ENCODE measurements around the gene CALM3. TPM values are rescaled to one million over a fixed set of nuclear protein-coding genes. Genes with fewer than 3 reads are reported as not detected.

CALM3 gene
- total and polyA plus RNA-seq, 2 experiments from 2014 or later: 148 to 215 TPM

DNA sequence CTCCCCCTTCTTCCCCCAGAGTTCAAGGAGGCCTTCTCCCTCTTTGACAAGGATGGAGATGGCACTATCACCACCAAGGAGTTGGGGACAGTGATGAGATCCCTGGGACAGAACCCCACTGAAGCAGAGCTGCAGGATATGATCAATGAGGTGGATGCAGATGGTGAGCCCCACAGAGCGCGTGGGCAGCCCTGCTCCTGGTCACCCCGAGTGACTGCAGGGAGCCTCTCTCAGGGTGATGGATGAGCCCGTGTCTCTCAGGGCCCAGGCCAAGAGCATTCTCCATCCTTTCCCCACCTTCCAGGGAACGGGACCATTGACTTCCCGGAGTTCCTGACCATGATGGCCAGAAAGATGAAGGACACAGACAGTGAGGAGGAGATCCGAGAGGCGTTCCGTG lies 7.0 kb downstream of the CALM3 start (continued):
- TF ChIP-seq, protein P1, sequence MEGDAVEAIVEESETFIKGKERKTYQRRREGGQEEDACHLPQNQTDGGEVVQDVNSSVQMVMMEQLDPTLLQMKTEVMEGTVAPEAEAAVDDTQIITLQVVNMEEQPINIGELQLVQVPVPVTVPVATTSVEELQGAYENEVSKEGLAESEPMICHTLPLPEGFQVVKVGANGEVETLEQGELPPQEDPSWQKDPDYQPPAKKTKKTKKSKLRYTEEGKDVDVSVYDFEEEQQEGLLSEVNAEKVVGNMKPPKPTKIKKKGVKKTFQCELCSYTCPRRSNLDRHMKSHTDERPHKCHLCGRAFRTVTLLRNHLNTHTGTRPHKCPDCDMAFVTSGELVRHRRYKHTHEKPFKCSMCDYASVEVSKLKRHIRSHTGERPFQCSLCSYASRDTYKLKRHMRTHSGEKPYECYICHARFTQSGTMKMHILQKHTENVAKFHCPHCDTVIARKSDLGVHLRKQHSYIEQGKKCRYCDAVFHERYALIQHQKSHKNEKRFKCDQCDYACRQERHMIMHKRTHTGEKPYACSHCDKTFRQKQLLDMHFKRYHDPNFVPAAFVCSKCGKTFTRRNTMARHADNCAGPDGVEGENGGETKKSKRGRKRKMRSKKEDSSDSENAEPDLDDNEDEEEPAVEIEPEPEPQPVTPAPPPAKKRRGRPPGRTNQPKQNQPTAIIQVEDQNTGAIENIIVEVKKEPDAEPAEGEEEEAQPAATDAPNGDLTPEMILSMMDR (conservative IDR thresholded peaks at IDR 0.05; ENCODE audit: low read depth in 2 of 2): no peak
- TF ChIP-seq ZNF331 (CRISPR knock-in tag; IDR thresholded peaks at IDR 0.05; ENCODE audit: low read depth) (no peak), ETS1 (IDR thresholded peaks at IDR 0.05) (no peak), STAT1 (IDR thresholded peaks at IDR 0.05; ENCODE audit: unreplicated experiment) (no peak), EZH2phosphoT487 (IDR thresholded peaks at IDR 0.05; ENCODE audit: unreplicated experiment) (no peak)

DNA sequence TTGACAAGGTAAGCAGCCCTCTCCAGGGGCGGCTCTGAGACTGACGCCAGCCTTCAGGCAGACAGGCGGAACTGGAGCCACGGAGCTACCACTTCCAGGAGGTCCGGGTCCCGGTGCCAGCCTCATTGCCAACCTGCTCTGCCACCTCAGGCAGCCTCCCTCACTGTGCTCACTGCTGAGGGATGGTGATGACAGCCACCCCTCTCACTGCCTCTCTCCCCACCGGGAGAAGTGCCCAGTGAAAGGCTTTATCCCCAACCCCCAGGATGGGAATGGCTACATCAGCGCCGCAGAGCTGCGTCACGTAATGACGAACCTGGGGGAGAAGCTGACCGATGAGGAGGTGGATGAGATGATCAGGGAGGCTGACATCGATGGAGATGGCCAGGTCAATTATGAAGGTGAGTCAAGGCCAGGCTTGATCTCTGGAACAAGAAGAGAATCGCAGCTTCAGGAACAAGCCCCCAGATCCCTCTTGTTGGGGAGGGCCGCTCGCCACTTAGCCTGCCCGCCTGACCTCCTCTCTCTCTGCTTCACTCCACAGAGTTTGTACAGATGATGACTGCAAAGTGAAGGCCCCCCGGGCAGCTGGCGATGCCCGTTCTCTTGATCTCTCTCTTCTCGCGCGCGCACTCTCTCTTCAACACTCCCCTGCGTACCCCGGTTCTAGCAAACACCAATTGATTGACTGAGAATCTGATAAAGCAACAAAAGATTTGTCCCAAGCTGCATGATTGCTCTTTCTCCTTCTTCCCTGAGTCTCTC lies 7.6 kb downstream of the CALM3 start:
- Histone ChIP-seq H3K4me1 (ENCODE audit: insufficient read depth) (peaks cover 4% of the 10 kb centered on the region), H4K20me1 (replicated peaks; ENCODE audit: insufficient read depth) (peaks cover 12% of the 10 kb centered on the region), H3K36me3 (ENCODE audit: insufficient read depth) (peaks cover 21% of the 10 kb centered on the region; the same call in 1 of the 2 replicates), H3F3A (replicated peaks; ENCODE audit: low read depth) (no peaks in the 10 kb centered on the region), H3K9me2 (ENCODE audit: insufficient read depth) (no peaks in the 10 kb centered on the region), H3K79me2 (replicated peaks; ENCODE audit: insufficient read depth) (peaks cover 15% of the 10 kb centered on the region), H3K4me3 (no peak overlapping the region), H3K27me3 (ENCODE audit: insufficient read depth) (no peaks in the 10 kb centered on the region), H3K27ac (ENCODE audit: low read depth) (no peak overlapping the region), H2AFZ (no peak overlapping the region), H3K4me2 (no peak overlapping the region)
- H3K4me3 Mint-ChIP-seq: no peak overlapping the region; the same call in 2 of the 3 replicates
- no peaks in the 10 kb centered on the region for H3K9me3 Mint-ChIP-seq
- peaks cover 40% of the 10 kb centered on the region for H3K36me3 Mint-ChIP-seq (ENCODE audit: low read depth)
- no peak overlapping the region for H3K27ac Mint-ChIP-seq
- no peak for ATAC-seq
- peaks cover 13% of the 10 kb centered on the region for H3K27me3 Mint-ChIP-seq (ENCODE audit: insufficient read depth, low read depth, poor library complexity)
- no peak for DNase-seq (ENCODE audit: low spot score)
- TF ChIP-seq ZNF114 (CRISPR knock-in tag; IDR thresholded peaks at IDR 0.05): no peak
- TF ChIP-seq NANOG (IDR thresholded peaks at IDR 0.05; ENCODE audit: borderline replicate concordance): no peak
- no peak for TF ChIP-seq POLR2AphosphoS5 (IDR thresholded peaks at IDR 0.05; ENCODE audit: low read depth)
- no peak for TF ChIP-seq ZNF331 (CRISPR knock-in tag; IDR thresholded peaks at IDR 0.05; ENCODE audit: low read depth)
- TF ChIP-seq, protein P1 (conservative IDR thresholded peaks at IDR 0.05; ENCODE audit: low read depth in 2 of 2): no peak
- TF ChIP-seq, protein P2, sequence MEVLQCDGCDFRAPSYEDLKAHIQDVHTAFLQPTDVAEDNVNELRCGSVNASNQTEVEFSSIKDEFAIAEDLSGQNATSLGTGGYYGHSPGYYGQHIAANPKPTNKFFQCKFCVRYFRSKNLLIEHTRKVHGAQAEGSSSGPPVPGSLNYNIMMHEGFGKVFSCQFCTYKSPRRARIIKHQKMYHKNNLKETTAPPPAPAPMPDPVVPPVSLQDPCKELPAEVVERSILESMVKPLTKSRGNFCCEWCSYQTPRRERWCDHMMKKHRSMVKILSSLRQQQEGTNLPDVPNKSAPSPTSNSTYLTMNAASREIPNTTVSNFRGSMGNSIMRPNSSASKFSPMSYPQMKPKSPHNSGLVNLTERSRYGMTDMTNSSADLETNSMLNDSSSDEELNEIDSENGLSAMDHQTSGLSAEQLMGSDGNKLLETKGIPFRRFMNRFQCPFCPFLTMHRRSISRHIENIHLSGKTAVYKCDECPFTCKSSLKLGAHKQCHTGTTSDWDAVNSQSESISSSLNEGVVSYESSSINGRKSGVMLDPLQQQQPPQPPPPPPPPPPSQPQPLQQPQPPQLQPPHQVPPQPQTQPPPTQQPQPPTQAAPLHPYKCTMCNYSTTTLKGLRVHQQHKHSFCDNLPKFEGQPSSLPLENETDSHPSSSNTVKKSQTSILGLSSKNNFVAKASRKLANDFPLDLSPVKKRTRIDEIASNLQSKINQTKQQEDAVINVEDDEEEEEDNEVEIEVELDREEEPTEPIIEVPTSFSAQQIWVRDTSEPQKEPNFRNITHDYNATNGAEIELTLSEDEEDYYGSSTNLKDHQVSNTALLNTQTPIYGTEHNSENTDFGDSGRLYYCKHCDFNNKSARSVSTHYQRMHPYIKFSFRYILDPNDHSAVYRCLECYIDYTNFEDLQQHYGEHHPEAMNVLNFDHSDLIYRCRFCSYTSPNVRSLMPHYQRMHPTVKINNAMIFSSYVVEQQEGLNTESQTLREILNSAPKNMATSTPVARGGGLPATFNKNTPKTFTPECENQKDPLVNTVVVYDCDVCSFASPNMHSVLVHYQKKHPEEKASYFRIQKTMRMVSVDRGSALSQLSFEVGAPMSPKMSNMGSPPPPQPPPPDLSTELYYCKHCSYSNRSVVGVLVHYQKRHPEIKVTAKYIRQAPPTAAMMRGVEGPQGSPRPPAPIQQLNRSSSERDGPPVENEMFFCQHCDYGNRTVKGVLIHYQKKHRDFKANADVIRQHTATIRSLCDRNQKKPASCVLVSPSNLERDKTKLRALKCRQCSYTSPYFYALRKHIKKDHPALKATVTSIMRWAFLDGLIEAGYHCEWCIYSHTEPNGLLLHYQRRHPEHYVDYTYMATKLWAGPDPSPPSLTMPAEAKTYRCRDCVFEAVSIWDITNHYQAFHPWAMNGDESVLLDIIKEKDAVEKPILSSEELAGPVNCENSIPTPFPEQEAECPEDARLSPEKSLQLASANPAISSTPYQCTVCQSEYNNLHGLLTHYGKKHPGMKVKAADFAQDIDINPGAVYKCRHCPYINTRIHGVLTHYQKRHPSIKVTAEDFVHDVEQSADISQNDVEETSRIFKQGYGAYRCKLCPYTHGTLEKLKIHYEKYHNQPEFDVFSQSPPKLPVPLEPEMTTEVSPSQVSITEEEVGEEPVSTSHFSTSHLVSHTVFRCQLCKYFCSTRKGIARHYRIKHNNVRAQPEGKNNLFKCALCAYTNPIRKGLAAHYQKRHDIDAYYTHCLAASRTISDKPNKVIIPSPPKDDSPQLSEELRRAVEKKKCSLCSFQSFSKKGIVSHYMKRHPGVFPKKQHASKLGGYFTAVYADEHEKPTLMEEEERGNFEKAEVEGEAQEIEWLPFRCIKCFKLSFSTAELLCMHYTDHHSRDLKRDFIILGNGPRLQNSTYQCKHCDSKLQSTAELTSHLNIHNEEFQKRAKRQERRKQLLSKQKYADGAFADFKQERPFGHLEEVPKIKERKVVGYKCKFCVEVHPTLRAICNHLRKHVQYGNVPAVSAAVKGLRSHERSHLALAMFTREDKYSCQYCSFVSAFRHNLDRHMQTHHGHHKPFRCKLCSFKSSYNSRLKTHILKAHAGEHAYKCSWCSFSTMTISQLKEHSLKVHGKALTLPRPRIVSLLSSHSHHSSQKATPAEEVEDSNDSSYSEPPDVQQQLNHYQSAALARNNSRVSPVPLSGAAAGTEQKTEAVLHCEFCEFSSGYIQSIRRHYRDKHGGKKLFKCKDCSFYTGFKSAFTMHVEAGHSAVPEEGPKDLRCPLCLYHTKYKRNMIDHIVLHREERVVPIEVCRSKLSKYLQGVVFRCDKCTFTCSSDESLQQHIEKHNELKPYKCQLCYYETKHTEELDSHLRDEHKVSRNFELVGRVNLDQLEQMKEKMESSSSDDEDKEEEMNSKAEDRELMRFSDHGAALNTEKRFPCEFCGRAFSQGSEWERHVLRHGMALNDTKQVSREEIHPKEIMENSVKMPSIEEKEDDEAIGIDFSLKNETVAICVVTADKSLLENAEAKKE (CRISPR knock-in tag; IDR thresholded peaks at IDR 0.05): no peak
- TF ChIP-seq ETS1 (IDR thresholded peaks at IDR 0.05): no peak
- TF ChIP-seq STAT1 (IDR thresholded peaks at IDR 0.05; ENCODE audit: unreplicated experiment): no peak
- no peak for TF ChIP-seq EZH2 (IDR thresholded peaks at IDR 0.05; ENCODE audit: low read depth, unreplicated experiment)
- no peak for TF ChIP-seq EZH2phosphoT487 (IDR thresholded peaks at IDR 0.05; ENCODE audit: unreplicated experiment)
- H3K4me1 Mint-ChIP-seq: peaks cover 1% of the 10 kb centered on the region

All from GM23338 (cell line).